Testis (tissue), 3 donors: ENCODE results near the gene RAD23B. TPM values are rescaled to one million over a fixed set of nuclear protein-coding genes. Genes with fewer than 3 reads are reported as not detected.

Experiments used
- DNase-seq: peaks from one replicate; pipeline ENCODE4 v3.0.0-alpha.2; 2019
- H3K27ac ChIP-seq, 2 donors: fragments of 200-600 bp; sonication (generic); one replicate each; pipeline ENCODE4 v1.5.1; 2019
- H3K27me3 ChIP-seq: fragments of 200-600 bp; sonication (generic); one replicate; pipeline ENCODE4 v1.5.1; 2019
- H3K36me3 ChIP-seq: fragments of 200-600 bp; sonication (generic); one replicate; pipeline ENCODE4 v1.5.1; 2017; ENCODE audit warnings: low read depth; ENCODE audit errors: missing control alignments
- H3K4me1 ChIP-seq: fragments of 200-600 bp; sonication (generic); one replicate; pipeline ENCODE4 v1.5.1; 2019
- H3K4me3 ChIP-seq, 2 donors: fragments of 200-600 bp; sonication (generic); one replicate each; pipeline ENCODE4 v1.5.1; 2017 to 2019
- H3K9me3 ChIP-seq: fragments of 200-600 bp; sonication (generic); one replicate; pipeline ENCODE4 v1.5.1; 2017
- POLR2A ChIP-seq: fragments of 450-650 bp; IDR thresholded peaks from one replicate; pipeline ENCODE4 v1.6.1; 2017; ENCODE audit warnings: antibody characterized with exemption, mild to moderate bottlenecking, moderate library complexity
- WGBS, 2 donors: methylation state at CpG; one replicate each; pipeline ENCODE4 v1.1.5; 2018; 5-methylcytosine and 5-hydroxymethylcytosine counted together
- intact Hi-C: fragments of 100-400 bp; cut with DNase I; formaldehyde crosslinking; loops from one replicate; pipeline ENCODE4 v1.15.1; 2023; ENCODE audit warnings: low total_unique reads
- polyA plus RNA-seq: library from polyadenylated mRNA; stranded (reverse); fragments of 350-450 nt; fragmentation: Illumina TruSeq; extraction: RNeasy Lipid Tissue Mini Kit (QIAGEN cat#74804); gene quantifications from one replicate; pipeline ENCODE4 v1.2.3, GENCODE V29; 2014; ENCODE audit warnings: low read depth, low replicate concordance; ENCODE audit not compliant: insufficient read depth
- total RNA-seq, 2 donors: library from RNA; depleted of rRNA; stranded (reverse); fragments of >200 nt; gene quantifications; one replicate each; pipeline ENCODE4 v1.2.3, GENCODE V29; 2016
- TF ChIP-seq, protein P1 (sequence below), 3 experiments: fragments of 450-650 bp in 2 of 3; fragments of 200-600 bp in 1 of 3; sonication (generic) in 1 of 3; IDR thresholded peaks; one replicate each; pipeline ENCODE4 v1.5.1; 2016 to 2019; ENCODE audit warnings: antibody characterized with exemption in 3 of 3, mild to moderate bottlenecking in 2 of 3, moderate library complexity in 1 of 3

The RAD23B gene
- total and polyA plus RNA-seq, 3 donors from 2014 or later: 116 to 199 (median 138) TPM

DNA sequence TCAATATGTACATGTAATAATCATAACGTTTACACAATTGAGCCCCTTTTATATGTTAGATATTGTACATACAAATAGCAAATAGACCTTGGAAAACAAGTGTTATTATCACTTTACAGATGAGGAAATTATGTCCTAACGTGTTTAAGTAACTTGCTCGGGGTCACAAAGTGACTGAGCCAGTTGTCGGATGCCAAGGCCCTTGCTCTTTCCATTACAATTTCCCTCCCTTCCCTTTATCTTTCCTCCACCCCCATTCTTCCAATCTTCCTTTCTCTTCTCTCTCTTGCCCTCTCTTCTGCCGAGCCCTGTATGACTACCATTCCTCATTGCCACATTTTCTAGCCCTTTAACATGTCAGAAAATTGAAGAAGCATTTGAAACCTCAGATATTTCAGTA is 34.4 kb upstream of the RAD23B start:
- Histone ChIP-seq H3K4me1 (peaks cover 12% of the 10 kb centered on the region), H3K27me3 (no peaks in the 10 kb centered on the region), H3K36me3 (no peaks in the 10 kb centered on the region), H3K27ac (no peak overlapping the region), H3K9me3 (no peaks in the 10 kb centered on the region), H3K4me3 (no peak overlapping the region)
- intact Hi-C loops: no loop called here
- 41 to 62% methylated on average over 5 of the region's 5 CpGs for WGBS, 2 donors
- DNase-seq: no peak
- TF ChIP-seq, protein P1, sequence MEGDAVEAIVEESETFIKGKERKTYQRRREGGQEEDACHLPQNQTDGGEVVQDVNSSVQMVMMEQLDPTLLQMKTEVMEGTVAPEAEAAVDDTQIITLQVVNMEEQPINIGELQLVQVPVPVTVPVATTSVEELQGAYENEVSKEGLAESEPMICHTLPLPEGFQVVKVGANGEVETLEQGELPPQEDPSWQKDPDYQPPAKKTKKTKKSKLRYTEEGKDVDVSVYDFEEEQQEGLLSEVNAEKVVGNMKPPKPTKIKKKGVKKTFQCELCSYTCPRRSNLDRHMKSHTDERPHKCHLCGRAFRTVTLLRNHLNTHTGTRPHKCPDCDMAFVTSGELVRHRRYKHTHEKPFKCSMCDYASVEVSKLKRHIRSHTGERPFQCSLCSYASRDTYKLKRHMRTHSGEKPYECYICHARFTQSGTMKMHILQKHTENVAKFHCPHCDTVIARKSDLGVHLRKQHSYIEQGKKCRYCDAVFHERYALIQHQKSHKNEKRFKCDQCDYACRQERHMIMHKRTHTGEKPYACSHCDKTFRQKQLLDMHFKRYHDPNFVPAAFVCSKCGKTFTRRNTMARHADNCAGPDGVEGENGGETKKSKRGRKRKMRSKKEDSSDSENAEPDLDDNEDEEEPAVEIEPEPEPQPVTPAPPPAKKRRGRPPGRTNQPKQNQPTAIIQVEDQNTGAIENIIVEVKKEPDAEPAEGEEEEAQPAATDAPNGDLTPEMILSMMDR (IDR thresholded peaks at IDR 0.05): no peak
- TF ChIP-seq POLR2A: no peak

DNA sequence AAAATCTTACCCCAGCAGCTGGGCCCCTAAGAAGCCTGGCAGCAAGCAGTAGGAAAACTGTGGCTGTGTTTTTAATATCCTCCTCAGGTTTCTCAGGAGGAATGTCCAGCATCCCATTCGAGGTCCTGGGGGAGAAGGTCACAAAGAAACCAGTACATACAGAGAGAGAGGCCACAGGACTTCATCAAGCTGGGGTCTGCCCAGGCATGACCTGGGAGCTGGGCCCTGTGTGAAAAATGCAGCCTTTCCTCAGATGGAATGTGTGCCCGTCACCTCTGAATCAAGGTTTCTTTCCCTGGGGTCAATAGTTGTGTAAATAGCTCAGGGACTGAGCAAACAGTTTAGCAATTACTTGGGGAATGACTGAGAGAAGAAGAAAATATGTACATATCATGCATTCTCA is 33.9 kb upstream of the RAD23B start:
- no peak overlapping the region for H3K4me3 ChIP-seq
- H3K36me3 ChIP-seq: no peaks in the 10 kb centered on the region
- peaks cover 12% of the 10 kb centered on the region for H3K4me1 ChIP-seq
- TF ChIP-seq, protein P1 (IDR thresholded peaks at IDR 0.05): no peak
- TF ChIP-seq POLR2A: no peak
- H3K9me3 ChIP-seq: no peaks in the 10 kb centered on the region
- H3K27me3 ChIP-seq: no peaks in the 10 kb centered on the region
- intact Hi-C loops: no loop called here
- no peak for DNase-seq
- no peak overlapping the region for H3K27ac ChIP-seq
- WGBS, 2 donors: 55 to 77% methylated on average over 2 of the region's 2 CpGs

DNA sequence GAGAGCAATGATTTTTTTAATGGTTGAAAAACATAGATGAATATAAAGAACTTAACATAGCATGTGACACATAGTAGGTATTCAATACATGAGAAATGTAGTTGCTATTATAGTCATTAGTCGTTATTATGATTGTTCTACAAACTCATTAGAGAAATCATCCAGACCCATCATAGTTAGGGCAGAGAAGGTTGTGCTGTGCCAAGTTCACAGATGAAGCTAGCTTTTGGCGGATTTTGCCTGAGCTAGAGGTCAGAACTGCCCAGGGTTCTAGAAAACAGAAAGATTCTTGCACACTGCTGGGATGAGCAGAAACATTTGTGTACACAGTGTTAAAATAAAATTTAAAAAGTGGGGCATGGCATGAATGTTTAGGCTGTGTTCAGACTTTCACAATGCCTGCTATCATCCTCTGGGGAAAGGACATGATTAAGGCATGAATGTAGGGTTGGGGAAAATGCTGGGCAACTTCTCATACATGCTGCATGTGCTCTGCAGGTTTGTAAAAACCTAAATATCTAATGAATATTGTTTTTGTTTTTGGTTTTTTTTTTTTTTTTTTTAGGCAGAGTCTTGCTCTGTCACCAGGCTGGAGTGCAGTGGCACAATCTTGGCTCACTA is 33.3 kb upstream of the RAD23B start:
- 79 to 91% methylated on average over 2 of the region's 2 CpGs for WGBS, 2 donors
- H3K27ac ChIP-seq: no peak overlapping the region
- DNase-seq: no peak
- no peaks in the 10 kb centered on the region for H3K9me3 ChIP-seq
- no peaks in the 10 kb centered on the region for H3K36me3 ChIP-seq
- H3K4me3 ChIP-seq: no peak overlapping the region
- intact Hi-C loops: no loop called here
- peaks cover 12% of the 10 kb centered on the region for H3K4me1 ChIP-seq
- TF ChIP-seq POLR2A: no peak
- TF ChIP-seq, protein P1 (IDR thresholded peaks at IDR 0.05): no peak
- no peaks in the 10 kb centered on the region for H3K27me3 ChIP-seq

DNA sequence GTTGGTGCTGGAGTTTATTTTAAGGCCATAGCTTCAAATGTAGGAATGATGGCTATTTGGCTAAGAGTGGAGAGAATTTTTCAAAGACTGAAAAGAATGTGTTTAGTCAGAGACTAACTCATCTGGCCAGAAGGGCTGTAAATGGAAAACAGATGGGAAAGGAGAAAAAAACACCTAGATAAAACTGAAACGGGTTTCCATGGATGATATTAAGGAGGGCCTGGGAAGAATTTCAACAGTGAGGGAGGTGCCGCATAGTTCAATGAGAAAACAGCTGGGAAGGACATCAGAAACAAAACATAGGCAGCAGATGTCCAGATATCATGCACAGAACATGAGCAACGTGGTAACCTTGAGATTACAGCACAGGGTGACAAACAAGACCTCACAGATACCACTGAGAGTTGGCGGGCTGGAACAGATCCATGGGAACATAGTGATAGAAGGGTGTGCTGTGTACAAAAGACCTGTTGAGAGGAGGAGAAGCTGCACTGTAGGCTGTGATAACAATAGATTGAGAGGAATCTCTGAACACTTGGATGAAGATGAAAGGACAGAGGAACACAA is 31.2 kb upstream of the RAD23B start:
- peak overlapping the region in 1 of 2 donors; percentile 41 for H3K27ac ChIP-seq

More for the DNA sequence above, 31.2 kb upstream of the RAD23B start:
- no peaks in the 10 kb centered on the region for H3K36me3 ChIP-seq
- intact Hi-C loops: no loop called here
- H3K4me1 ChIP-seq: peaks cover 12% of the 10 kb centered on the region
- no peak for TF ChIP-seq POLR2A
- TF ChIP-seq, protein P1 (IDR thresholded peaks at IDR 0.05): no peak
- H3K27me3 ChIP-seq: no peaks in the 10 kb centered on the region
- WGBS, 2 donors: 24 to 32% methylated on average over 4 of the region's 4 CpGs
- peak; percentile 83 for DNase-seq
- H3K9me3 ChIP-seq: no peaks in the 10 kb centered on the region
- no peak overlapping the region for H3K4me3 ChIP-seq
